DMS79 (cell line): ENCODE data around the gene CERKL.

ENCODE experiments used
- DNase-seq: peaks from one replicate; lab custom pipeline; 2025; lab: John Stamatoyannopoulos, UW

CERKL gene

GRCh38 chr2:181576431-181576830 lies 80.5 kb downstream of the CERKL start:
- DNase-seq = no peak

- no peak for DNase-seq
Measured at GRCh38 chr2:181575650-181576025, 81.3 kb downstream of the CERKL start.

DNA sequence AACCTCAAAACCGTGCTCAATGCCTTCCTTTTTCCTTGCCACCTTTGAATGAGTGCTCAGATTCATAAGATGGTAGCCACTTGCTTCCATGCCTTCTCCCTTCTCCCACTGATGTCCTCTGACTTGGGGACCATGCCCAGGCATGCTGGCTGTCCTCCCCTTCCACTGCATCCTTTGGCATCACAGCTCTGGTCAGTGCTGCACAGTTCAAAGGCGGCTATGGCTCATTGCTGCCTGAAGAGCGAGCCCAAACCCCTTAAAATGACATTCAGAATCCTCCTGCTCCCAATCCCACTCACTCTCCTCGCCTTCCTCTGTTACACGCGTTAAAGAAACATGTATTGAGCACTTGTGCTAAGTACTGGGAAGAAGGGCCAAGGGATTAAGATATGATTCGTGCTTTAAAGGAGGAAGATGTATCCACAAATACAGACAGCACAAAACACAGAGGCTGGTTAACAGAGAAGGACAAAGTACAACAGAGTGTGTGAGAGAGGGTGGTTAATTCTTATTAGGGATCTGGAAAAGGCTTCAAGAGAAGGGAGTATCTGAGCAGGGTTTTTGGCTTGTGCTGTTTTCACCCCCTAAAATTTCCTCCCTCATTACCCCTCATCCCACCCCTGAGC lies 81.8 kb downstream of the CERKL start:
- no peak for DNase-seq

DNA sequence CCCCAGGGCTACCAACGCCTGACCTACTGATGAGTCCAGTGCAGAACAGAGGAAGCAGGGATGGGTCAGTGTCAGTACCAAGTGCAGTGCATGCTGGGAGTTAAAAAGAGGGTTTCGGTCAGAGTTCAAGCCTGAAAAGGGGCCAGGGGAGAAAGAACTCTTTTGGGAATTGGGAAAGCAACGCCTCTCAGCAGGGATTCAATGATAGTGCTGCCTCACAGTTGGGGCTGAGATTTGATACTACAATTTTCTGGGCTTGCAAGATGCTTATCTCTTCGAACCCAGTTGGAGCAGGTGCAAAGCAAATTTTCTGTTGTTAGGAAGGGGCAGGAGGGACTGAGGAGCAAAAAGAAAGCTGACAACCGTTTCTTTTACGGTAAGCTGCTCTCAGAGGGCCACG lies 82.6 kb downstream of the CERKL start:
- no peak for DNase-seq

DNA sequence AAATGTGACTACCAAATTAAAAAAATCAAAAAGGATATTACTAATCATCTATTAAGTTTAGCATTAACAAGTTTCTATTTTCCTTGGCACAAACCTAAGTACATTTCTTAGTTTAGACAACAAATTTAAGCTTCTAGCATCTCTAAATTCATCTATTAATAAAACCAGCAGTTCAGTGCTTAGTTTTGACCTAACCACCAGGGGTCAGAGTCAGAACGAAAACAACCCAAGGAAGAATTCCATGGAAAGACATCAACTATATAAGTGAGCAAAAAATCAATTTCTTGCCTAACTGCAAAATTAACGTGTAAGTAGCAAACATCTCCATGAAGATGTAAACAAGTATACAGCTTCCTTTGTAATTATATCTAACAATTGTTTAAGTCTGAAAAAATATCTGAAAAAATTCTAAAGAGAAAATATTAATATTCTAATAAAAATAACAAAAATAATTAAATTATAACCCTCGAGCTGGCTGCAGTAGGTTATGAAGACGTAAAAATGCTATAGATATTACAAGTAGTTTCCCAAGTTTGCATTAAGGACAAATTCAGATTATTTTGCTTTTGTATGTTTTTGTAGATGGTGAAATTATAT lies 83.7 kb downstream of the CERKL start:
- DNase-seq = no peak

DNA sequence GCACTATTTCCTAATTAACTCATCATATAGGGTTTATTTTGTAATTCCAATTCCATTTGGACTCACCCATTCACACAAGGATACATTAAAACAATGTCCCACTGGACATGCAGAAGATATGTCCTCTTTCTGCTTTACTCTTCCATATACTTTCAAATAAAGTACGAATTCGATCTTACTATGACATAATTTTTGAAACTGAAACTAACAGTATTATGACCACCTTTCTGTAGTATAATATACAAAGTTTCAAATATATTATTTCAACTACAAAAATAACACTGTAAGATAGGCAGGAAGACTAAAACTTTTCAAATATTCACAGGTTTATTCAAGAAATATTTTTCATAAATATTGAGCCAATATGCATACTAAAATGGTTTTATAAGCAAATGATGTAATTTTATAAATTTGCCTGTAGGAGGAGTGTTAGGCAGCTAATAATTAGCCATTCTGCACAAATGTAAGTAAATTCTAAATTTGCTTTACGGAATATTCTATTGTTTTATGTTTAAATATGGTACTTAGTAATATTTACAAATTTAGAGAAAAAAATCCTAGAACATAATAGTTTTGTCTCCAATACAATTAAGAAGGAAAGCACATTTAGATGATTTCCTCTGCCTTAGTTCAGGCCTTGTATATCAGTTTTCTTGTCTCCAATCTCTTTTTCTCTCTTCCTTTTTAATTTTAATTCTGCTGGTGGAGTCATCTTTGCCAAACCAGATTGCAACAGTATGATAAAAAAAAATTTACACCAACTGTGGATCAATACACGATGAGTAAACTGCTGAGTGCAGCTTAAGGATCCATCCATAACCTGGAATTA lies 85.9 kb downstream of the CERKL start:
- no peak for DNase-seq

DNA sequence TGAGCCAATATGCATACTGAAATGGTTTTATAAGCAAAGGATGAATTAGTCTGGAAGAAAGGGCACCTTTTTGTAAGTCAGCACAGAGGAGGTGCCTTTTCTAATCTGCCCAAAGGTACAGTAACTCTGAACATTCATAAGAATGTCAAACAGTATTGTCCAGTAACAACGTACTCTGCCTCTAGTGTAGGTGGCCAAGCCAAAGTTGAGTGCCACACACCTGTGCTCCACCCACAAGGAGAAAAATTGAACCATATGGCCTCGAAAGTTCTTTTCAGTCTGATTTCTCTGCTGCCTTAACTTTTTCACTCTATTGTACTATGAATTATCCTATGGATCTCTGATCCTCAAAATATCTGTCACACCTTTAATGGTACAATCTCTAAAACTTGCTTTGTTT lies 86.8 kb downstream of the CERKL start:
- no peak for DNase-seq

GRCh38 chr2:181566334-181567032 lies 90.4 kb downstream of the CERKL start:
- DNase-seq = no peak

DNA sequence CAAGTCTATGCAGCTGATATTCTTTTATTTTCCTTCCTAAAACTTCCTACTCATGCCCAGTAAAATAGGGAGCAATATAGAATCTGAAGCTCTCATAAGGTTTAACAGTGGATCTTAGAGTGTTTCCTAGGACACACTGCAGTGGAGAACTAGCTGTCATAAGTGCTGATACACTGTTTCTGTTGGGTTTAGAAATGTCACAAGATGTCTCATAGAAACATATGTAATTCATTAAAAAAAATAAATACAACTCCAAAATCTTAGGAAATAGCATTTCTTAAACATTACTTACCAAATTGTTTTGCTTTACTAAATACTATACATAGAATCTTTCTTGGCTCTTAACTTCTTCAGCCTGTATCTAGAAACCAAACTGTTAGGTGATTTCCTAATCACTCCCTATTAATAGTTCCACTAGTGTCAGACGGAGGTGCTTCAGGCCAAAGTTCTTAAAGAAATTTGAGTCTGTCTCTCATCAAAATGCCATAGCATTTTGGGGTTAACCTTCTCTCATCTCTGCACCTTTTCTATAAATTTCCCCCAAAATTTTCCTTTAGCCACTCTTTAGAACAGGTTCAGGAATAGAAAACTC lies 93.7 kb downstream of the CERKL start:
- DNase-seq = no peak

- no peak for DNase-seq
Measured at GRCh38 chr2:181558371-181558770, 98.5 kb downstream of the CERKL start.

DNA sequence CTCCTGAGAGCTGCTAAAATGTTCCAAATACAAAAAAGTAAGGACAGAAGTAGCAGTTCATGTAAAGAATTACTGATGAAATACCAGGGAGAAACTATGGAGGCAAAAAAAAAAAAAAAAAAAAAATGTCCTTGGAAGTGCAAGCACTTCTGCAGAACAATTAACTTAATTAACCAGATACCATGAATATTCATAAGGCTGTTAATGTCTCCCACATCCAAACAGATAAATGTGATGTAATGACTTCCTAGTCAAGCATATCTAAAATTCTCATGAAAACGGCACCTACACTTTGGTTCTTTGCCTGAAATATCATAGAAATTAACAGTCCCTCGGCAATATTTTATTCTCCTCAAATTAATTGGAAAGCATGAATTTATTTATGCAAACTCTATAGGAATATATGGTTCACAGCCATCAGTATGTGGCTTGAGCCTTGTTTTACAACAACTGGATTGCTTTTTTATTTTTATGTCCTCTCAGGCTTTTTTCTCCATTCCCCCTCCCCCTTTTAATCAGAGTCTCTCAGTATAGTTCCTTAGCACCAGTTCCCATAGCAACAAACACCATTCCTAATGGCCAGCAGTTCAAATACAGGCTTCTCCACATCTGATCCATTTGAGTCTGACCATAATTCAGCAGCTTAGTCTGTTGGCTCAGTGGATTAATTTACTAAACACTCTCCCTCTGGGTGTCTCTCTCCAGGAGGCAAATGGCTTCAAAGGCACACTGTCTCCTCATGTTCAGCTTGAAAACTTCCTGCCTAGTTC lies 102.7 kb downstream of the CERKL start:
- DNase-seq = no peak

DNA sequence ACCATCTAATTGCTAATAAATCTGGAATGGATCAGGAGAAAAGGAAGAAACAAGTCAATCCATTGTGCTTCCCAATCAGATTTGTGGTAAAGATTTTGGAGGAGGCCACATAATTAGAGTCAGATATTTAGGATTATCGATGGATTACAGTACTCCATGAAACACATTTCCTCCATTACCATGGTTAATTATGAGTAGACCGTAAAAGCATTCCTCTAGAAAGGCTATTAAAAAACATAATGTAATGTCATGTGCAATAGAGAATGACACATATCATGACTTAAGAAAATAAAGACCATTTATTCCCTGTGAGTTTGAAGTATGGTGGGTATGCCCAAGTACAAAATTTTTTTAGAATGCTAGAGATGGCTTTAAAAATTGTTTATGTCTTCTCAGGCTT lies 103.7 kb downstream of the CERKL start:
- DNase-seq = no peak

- DNase-seq = no peak
Measured at GRCh38 chr2:181552808-181553207, 104.1 kb downstream of the CERKL start.

DNA sequence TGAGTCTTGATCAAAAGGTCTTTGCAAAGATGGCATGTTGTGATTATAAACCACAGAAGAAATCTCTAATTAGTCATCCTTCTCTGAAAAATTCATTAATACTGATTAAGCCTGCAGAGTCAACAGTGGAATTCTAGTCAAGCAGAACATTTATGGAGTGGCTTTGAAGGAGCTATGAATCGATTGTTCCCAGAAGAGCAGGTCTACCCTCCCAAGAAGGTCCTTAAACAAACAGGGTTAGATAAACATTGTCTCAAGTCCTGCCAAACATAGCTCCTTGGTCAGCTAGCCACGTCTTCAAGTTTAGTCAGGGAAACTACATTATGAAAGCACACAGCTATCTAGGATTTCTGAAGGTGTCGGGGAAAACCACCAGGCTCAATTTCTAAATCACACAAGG lies 110.8 kb downstream of the CERKL start:
- peak; percentile 91 for DNase-seq

DNA sequence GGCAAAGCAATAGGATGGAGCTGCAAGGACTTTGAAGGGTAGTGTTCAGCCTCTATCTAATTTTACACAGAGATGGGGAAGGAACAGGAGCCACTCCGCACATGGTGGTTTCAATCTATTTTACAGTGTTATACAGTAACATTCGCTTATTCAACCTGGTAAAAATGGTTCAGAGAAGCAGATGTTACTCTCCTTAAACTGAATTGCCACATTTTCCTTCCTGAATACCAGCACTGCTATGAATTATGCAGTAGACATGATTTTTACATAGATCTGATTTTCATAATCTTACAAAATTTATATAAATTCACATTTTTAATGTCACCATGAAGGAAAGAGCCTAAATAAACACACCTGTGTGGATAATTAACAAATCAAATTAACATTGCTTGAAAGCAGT lies 114.7 kb downstream of the CERKL start:
- no peak for DNase-seq

GRCh38 chr2:181540421-181540820 lies 116.5 kb downstream of the CERKL start:
- DNase-seq = no peak

DNA sequence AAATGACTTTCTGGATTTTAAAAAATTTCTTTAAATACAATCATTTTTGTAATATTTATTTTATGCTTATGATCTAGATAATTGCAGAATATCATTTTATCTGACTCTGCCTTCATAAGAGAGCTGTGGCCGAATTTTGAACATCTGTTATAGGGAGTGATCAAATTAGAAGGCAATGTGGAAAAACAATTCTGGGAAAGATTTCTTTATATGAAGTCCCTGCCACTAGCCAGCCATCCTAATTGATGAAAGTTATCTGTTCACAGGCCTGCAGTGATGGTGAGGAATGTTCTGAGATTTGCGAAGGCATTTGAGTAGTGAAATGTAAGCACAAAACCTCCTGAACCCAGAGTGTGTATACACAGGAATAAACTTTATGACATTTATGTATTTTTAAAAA lies 120.2 kb downstream of the CERKL start:
- DNase-seq = no peak

DNA sequence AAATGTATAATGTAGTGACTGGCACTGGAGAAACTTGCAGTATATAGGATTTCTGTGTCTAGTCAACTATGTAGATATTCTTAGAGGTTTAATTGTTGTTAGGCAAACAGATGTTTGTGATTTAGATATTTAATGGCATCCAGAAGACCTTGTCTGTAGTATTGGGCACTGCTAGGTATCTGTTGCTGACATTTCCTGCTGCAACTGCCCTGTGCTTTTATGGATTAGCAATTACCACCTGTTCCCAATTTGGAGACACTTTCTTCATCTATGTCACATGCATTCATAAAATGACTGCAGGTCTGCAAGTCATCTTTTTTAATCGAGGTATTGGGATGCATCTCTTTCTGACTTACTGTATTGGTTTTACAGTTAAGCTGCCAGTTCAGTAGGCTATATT lies 128.5 kb downstream of the CERKL start:
- DNase-seq = no peak

DNA sequence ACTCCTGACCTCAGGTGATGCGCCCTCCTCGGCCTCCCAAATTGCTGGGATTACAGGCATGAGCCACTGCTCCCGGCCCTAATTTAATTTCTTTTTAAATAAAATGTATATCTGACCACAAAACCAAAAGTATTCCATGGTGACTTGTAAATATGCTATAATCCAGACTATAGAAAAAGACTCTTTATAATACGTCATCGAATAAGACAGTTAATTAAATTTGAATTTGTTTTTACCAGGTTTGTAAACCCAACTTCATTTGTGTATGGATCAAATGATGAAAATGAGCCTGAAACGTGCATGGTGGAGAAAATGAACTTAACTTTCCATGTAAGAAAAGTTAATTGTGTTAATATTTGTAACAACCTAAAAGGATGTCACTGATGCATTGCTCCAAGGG lies 129.8 kb downstream of the CERKL start:
- no peak for DNase-seq

DNA sequence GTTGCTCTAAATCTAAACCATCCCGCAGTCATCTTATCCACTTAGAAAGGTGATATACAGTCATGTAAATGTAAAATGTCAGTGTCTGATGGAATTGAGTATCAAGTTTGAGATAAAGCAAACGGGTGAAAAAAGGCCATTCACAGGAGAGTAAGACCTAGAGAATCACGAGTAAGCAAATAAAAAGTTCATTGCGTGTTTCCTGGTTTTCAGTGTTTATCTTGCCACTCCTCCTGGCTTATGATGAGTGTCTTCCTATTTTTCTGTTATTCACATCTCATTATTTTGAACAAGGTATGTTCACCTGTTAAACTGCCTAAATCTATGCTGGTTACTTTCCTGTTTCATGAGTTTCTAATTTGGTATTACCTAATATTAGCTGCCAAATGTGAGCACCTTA lies 130.9 kb downstream of the CERKL start:
- no peak for DNase-seq

- DNase-seq = no peak
Measured at GRCh38 chr2:181523756-181524155, 133.1 kb downstream of the CERKL start.

DNA sequence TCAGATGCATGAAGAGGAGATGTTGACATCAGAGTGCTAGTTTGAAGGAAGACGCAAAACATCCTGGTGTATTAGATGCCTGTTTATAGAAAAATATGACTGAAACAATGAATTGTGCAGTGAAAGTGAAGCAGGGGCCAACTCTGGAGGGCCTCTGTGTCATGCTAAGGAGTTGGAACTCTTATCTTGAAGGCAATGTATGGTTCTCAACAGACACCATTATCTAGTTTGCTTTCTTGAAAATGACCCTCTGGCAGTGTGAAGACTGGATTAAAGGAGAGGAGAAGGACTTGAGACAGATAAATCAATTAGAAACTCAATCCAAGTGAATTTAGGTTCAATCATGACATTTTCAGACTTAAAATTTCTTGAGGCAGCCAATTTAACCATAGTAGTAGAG lies 136.7 kb downstream of the CERKL start:
- DNase-seq = no peak
